GM18909 (cell line): ENCODE measurements around the gene C19orf12.
A peak's percentile ranks its signal among the peaks of the same experiment; 100 is the strongest.

ENCODE experiments used
- ATAC-seq: cut with Tn5 transposase; IDR thresholded peaks from one replicate; pipeline ENCODE4 v1.9.1; 2021; ENCODE audit warnings: mild to moderate bottlenecking; ENCODE audit not compliant: unreplicated experiment, poor library complexity

C19orf12 gene

GRCh38 chr19:29714953-29715700 is at the start of gene C19orf12:
Gene C19orf12 (minus strand): TSS chr19:29715261. CDS start chr19:29708413, 6,848 bp downstream.
- peak; percentile 67 for ATAC-seq

DNA sequence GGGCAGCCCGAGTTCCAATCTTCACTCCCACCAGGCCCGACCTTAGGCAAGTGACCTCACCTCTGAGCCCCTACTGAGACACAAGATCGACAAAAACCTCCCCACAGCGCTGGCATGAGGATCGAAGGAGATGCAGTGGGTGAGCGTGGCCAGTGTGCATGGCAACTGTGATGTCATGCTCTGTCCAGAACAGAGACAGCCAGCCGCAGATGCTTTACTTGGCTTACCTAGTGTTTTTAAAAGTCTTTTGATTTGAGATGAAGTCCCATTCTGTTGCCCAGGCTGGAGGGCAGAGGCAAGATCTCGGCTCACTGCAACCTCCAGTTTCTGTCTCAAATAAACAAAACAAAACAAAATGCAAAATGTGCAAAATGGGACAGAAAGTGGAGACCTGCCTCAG is 49.3 kb upstream of the C19orf12 start:
- ATAC-seq, result no peak

DNA sequence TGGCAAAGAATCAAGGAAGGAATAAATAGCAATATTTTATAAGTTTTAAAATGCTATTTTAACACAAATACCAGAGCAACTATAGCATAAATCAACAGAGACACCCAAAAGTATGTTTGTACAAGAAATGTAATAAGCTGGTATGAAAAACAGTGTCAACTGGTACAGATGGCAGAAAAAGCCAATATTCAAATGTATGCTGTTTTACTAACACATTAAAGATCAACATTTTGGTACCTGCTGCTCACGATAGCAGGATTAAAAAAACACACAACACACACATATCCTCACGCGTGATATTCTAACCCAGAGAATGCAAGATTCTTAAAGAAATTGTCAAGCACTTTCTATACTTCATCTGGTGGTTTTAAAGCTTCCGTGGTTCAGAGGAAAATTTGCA is 48.1 kb upstream of the C19orf12 start:
- no peak for ATAC-seq

GRCh38 chr19:29761575-29762232 is 46.6 kb upstream of the C19orf12 start:
- ATAC-seq, result no peak

DNA sequence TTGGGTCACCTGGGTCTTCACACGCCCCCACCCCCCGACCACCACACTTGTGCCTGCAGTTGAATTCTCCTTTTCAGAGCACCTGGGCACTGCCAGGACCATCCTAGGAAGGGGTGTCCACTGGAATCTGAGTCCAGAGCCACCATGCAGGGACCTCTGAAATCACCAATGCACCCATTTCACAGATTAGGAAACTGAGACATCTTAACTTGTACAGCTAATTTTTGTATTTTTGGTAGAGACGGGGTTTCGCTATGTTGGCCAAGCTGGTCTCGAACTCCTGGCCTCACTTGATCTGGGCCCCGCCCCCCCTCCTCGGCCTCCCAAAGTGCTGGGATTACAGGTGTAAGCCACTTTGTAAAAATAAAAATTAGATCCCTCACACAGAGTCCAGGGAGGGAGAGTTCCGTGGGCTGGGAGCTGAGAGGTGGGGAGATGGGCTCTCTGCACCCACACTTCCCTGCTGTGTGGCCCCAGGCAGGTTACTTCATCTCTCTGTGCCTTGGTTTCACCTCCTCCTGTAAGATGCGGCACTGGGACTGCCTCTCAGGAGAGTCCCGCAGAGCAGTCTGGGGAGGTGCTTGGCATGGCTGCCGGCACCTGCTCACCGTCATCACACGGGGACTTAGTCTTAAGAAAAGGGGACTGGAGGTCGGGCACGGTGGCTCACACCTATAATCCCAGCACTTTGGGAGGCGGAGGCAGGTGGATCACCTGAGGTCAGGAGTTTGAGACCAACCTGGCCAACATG is 45.9 kb upstream of the C19orf12 start:
- no peak for ATAC-seq

DNA sequence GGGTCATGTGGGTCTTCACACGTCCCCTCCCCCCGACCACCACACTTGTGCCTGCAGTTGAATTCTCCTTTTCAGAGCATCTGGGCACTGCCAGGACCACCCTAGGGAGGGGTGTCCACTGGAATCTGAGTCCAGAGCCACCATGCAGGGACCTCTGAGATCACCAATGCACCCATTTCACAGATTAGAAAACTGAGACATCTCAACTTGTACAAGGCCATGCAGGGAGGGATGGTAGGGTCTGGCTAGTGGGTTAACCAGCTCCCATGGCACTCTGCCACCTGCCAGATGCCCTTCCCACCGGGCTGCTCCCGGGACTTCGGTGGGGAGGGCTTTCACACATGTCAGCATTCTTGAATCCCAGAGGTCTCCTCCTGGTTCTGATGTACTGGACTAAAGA is 44.3 kb upstream of the C19orf12 start:
- no peak for ATAC-seq

GRCh38 chr19:29758863-29759262 is 43.8 kb upstream of the C19orf12 start:
- no peak for ATAC-seq

GRCh38 chr19:29757551-29757950 is 42.5 kb upstream of the C19orf12 start:
- ATAC-seq, result no peak

GRCh38 chr19:29753934-29754305 is 38.9 kb upstream of the C19orf12 start:
- no peak for ATAC-seq

DNA sequence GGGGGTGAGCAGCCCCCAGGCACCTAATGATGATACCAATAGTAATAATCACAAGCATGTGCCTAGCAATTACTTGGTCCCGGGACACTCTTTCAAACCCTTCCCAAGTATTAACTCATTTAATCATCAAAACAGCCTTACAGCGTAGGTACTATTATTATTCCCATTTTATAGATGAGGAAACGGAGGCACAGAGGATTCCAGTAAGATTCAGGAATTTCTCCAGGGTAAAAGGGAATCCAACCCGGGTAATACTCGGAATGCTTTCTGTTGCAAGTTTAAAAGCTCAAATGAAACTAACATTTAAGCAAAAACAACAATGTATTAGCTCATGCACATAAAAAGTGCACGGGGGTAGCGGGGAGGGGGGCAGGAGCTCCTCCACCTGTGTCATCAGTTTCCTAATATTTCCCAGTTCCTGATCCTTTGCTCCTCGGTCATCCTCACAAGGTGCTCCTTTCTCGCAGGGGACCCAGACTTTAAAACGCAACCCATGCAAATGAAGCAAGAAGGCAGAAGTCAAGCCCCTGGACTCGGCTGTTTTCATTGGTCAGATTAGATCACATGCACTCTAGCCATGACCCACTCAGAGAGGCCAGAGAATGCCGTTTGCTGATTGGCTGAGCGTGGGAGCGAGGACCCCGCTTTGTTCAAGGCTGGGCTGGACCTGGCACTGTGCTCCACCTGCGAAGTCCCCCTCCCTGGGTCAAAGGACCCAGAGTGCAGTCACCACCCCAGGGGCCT is 38.3 kb upstream of the C19orf12 start:
- ATAC-seq, result no peak

GRCh38 chr19:29752450-29753025 is 37.5 kb upstream of the C19orf12 start:
- no peak for ATAC-seq

DNA sequence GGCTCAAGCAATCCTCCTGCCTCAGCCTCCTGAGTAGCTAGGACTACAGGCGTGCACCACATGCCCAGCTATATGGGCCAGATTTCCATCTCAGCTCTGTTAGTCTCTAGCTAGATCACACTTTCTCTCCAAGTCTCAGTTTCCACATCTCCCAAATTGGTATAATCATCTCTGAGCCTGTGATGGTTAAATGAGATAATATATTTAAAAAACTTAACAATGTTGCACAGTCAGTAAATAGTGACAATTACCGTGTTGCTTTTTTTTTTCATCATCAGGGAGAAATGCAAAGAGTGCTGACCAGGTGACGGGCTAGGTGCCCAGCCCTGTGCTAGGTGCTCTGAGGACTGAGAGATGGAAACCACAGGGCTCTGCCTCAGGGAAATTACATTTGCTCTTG is 36.9 kb upstream of the C19orf12 start:
- ATAC-seq, result no peak

DNA sequence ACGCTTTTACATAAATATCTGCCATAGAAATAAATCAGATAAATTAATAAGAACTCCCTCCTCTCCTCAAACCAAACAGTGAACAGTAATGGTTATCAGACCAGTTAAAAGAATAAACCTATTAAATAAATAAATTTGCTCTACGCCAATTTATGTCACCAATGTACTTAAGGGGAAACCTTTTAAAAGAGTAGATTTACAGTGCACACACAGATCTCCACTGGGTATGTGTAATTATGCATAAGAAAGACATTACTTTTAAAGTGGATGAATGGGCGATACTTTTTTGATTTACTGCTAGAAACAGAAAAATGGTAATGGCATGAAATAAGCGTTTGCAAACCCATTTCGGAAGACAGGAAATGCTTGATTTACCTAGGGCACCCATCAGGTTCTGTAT is 34.9 kb upstream of the C19orf12 start:
- no peak for ATAC-seq

GRCh38 chr19:29748996-29749849 is 34.2 kb upstream of the C19orf12 start:
- ATAC-seq, result no peak

GRCh38 chr19:29745253-29745652 is 30.2 kb upstream of the C19orf12 start:
- no peak for ATAC-seq

- no peak for ATAC-seq
These were observed 28.6 kb upstream of the C19orf12 start for GRCh38 chr19:29743681-29744080.

- ATAC-seq, result no peak
These were observed 26.7 kb upstream of the C19orf12 start for GRCh38 chr19:29741776-29742175.

DNA sequence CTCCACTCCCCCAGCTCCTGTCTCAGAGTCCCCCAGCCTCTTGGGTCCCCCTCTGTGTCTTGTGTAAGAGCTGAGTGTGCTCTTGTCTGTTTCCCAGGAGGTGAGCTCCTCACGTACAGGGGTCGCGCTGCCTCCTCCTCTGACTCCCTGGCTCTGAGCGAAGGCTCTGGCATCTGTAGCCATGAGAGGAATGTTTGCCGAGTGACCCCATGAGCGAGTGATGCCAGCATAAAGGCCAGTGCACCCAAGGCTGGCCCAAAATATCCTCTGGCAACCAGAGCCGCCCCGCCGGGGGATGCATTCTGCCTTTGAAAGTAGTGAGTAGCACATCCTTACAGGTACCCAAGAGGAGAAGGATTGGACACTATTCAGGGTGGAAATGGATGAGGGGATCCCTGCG is 26.2 kb upstream of the C19orf12 start:
- no peak for ATAC-seq

DNA sequence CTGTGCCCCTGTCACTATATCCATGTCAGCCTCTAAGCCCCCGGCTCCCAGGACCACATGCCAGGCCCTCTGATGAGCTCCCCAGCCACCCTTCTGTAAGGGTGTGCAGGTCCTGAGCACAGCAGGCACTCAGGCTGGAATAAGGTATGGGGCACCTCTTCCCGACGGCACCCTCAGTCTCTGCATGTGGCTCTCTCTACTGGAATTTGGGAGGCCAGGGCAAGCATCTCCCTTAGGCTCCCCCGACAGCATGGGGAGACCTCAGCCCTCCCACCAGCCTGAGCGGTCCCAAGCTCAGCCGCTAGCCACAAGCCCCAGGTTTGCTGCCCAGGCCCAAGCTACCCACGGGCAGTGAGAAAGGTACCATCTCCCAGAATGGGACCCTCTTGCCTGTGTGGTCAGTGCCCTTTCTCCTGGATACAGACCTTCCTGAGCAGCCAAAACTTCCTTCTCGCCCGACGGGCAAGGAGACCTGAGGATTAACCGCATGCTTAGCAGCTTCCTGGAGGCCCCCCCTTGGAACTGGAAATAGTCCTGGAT is 22.5 kb upstream of the C19orf12 start:
- no peak for ATAC-seq
